NCI-H2171 (cell line): ENCODE results near the gene OR51F1.
"Not testable (repeated sequence)": the region's sequence is repeated elsewhere in the genome, so short reads cannot be mapped to it uniquely, and the experiment has no call there.

Experiments
- DNase-seq: peaks from one replicate; lab custom pipeline; 2025; lab: John Stamatoyannopoulos, UW

OR51F1 gene, protein sequence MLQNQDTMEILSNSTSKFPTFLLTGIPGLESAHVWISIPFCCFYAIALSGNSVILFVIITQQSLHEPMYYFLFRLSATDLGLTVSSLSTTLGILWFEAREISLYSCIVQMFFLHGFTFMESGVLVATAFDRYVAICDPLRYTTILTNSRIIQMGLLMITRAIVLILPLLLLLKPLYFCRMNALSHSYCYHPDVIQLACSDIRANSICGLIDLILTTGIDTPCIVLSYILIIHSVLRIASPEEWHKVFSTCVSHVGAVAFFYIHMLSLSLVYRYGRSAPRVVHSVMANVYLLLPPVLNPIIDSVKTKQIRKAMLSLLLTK

DNA sequence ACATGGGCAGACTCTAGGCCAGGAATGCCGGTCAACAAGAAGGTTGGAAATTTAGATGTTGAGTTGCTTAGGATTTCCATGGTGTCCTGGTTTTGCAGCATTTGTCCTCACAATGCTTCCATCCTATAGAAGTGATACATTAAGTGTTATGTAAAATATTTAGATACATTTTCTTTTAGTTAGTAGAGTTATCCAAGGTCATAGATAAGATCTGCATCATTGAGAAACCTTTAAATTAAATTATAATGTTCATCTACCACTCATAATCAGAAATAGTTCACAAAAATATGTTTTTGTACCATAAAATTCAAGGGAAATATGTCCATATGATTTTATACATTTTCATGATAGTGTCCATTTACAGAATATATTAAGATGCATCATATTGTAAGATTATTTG lies at the start of gene OR51F1:
Gene OR51F1, minus strand, starts transcription at position 101 of the 400 bp plus-strand sequence. Its CDS starts 0 bp downstream, at position 101.
- DNase-seq = no peak

DNA sequence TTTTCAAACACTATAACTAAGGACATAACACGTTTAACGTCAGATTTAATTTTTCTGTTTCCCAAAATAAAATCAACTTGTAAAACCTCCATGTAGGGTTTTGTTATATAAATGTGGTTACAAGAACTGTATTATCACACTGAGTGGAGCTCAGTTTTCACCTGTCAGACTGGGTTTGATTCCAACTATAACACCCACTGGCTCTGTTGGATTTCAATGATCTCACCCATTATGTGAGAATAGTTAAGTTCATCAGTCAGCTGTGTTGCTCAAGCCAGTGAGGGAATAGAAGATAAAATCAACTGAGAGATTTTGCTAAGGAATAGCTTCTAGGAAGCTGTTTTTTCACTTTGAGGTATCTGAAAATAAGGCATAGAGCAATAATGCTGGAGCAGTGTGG lies 39.5 kb upstream of the OR51F1 start:
- no peak for DNase-seq

DNA sequence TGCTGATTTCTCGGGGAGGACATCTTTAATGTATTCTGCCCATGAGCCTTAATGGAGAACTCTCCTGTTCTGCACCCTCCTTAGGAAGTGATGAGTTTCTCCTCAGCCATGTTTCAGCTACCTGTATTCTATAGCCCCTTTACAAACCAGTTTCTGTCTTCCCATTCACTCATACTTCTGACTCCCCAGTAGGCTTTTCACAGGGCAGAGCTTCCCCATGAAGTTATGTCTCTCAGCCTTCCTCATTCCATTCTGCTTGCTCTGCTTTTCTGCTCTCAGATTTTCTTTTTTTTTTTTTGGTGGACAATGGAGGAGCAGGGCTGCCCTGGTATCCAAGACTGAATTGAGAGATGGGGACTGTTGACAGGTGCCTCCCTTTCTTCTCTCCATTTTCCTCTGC lies 38.7 kb upstream of the OR51F1 start:
- DNase-seq = no peak

DNA sequence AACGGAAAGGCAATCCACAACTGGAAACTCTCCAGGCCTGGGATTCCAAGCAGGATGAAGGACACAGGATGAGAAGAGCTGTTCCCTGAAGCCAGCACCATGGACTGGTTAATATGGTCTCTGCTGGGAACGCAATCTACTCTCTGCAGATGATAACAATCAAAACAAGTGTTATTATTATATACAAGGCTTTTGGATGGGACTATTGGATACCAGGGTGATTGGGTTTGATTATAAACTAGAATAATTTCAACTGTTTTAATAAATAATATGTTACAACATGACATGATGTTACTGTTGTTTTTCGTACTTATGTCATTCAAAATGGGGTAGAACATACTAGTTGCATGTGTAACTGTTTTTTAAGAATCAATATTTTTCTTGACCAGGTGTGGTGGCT lies 34.5 kb upstream of the OR51F1 start, which contains the start of gene OR52R1:
Gene OR52R1, minus strand, starts transcription at position 101 of the 400 bp plus-strand sequence. Its CDS starts 0 bp downstream, at position 101.
- DNase-seq = no peak

DNA sequence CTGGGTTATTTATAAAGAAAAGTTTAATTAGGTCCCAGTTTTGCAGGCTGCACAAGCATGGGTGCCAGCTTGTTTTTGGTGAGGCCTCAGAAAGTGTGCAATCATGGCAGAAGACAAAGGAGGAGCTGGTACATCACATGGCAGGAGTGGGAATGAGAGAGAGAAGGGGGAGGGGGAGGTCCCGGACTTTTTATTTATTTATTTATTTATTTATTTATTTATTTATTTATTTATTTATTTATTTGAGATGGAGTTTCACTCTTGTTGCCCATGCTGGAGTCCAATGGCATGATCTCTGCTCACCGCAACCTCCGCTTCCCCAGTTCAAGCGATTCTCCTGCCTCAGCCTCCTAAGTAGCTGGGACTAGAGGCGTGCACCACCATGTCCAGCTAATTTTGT lies 31.6 kb upstream of the OR51F1 start:
- DNase-seq = not testable (repeated sequence)

DNA sequence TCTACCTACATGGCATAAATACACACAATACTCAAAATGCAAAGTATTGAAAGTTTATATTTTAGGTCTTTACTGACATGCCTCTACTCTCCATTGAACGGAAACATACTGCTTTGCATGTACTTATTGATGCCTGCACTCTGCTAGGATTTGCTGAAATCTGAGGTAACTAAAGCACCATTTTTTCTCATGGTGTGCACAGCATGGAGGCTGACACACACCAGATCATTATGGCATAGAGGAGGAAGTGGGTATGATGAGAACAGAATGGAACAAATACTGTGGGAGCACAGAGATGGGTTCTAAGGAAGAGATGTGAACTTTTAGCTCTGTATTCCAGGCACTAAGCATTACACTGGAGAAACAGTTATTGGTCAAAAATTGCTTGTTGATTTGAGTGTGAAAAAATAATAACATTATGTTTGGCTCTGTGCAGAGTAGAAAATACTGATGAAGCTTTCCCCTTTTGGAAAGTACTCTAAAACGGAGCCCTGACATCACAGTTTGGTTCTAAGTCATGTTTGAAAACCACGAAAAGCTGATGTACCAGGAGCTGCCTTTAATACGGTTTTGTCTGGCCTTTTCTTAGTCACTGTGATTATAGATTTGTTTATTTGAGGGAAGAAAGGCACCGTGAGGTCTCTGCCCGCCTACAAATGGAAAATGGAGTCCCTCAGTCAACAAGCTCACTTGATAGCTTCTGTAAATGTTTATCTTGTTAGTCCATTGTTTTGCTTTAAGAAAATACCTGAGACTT lies 28.9 kb upstream of the OR51F1 start:
- no peak for DNase-seq

DNA sequence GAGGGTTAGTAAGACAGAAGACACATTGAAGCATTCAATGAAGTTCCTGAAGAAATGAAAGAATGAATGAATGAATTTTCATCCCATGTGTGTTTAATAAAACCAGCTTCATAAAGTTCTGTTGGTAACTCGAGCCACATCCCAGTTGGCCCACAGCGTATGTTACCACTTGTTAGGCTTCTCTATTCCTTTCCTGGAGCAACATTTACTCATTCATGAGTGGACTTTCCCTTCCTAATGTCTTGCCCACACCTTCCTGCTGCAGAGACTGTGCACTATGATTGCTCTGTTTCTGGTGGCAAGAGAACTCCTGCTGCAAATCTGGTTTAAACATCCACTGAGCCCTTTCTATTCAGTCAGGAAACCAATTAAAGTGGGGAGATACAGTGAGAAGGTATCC lies 27.5 kb upstream of the OR51F1 start:
- no peak for DNase-seq

DNA sequence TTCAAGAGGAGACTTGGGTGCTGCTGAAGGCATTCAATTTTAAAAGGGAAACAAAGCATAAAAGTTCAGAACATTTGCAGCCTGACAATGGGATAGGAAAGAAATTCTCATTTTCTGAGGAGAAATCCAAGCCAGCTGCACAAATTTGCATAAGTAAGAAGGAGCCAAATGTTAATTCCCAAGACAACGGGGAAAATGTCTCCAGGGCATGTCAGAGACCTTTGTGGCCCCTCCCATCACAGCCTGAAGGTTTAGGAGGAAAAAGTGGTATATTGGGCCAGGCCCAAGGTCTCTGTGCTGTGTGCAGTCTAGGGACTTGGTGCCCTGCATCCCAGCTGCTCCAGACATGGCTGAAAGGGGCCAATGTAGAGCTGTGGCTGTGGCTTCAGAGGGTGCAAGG lies 12.7 kb upstream of the OR51F1 start:
- no peak for DNase-seq

DNA sequence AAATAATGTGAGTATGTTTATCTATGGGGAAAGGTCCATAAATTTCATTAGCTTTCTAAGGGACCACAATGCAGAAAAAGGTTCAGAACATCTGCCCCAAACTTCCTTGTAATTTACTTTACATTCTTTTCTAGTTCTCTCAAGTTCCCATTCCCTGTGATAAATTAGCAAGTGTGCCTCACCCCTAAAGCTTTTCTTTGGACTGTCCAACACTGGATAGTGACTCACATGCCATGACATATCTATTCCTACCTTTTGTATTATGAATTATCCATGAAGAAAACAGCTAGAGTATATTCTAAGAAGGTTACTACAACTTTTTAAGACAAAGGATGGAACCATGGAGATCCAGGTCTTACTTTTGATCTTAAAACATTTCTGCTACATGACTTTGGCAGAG lies 1.6 kb downstream of the OR51F1 start:
- DNase-seq = no peak

DNA sequence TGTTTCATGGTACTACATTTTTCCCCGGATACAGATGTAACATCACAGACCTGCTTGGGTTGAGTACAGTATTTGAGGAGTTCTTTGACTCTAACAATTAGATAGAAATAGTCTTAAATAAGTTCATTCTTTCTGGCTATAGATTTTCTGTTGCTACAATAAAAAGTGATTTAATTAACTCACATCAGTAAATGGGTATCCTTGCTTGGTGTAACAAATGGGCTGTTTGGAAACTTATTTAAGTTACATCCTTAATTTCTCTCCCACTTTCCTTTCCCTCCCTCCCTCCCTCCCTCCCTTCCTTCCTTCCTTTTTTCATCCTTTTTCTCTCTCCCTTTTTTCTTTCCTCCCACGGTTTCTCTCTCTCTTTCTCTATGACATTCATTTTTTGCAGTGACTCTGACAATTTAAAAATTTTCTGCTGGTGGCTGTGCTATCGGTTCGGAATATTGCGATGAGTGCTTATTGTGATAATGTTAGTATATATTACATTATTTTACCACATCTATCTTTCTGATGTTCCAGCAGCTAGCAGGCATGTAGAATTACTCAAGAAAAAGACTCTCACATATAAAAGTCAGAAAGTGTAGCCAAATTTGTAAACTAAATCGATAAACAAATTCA lies 3.2 kb downstream of the OR51F1 start:
- DNase-seq = no peak

DNA sequence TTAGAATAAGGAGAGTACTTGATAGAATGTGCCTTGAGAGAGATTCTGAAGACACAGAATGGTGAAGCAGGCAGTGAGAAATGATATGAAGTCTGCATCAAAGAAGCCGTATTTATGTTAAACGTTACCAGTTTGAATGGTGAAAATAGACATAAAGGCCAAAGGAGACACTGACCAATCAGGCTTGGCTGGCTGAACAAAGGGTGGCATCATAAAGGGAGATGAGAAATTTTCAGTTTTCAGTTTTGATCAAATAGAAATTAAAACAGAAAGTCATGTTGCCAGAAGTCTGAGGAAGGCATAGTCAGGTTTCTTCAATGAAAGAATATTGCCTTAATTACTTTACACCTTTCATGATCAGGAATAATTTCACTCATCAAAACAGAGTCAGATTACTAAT lies 6.6 kb downstream of the OR51F1 start:
- no peak for DNase-seq

DNA sequence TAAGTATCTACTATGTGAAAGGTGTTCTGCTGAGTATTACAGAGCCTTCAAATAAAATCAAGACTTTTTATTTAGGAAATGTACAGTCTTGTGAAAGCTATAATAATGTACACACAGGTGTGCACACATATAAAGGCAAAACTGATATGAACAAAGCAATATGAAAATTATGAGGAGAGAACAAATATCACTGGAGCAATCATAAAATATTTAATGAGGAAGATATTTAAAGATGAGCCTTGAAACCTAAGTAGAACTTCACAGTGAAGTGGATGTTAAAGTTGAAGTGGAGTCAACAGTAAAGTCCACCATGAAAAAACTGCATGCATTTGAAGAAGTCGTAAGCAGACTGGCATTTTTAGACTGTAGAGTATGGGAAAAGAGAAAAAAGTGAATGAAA lies 18.5 kb downstream of the OR51F1 start:
- no peak for DNase-seq

DNA sequence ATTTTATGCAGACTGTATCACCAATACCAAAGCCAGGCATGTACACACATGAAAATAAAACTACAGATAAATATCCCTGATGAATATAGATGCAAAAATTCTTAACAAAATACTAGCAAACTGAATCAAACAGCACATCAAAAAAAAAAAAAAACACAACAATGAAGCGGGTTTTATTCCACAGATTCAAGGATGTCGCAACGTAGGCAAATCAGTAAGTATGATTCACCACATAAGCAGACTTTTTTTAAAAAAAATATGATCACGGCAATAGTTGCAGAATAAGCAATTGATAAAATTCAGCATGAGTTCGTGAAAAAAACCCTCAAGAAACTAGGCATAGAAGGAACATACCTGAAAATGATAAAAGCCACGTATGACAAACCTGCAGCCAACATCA lies 21.3 kb downstream of the OR51F1 start:
- DNase-seq = no peak

DNA sequence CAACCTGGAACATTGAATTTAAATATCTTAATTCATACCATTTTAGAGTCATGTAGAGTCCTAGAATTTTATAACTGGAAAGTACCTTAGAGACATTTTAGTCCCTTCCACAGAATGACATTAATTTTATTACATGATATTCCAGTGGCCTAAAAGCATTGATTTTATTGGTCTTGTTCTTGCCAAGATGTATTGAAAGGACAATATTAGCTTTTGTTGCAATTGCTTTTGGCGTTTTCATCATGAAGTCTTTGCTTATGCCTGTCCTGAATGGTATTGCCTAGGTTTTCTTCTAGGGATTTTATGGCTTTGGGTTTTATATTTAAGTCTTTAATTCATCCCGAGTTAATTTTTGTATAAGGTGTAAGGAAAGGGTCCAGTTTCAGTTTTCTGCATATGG lies 29.0 kb downstream of the OR51F1 start:
- no peak for DNase-seq

DNA sequence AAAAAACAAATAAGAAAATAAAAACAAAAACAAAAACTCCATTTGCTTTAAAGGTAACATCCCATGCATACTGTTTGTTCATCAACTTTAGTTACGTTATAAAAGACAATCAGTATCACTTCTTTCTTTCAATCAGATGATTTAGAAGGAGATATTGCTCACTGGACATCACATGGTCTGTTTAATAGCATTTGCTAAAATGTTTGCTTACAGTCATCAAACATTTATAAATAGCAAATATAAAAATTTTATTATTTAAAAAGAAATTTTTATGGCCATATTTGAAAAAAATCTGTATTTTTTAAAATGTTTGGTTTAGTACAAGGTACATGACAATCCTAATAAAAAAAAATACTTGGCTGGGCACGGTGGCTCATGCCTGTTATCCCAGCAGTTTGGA lies 42.6 kb downstream of the OR51F1 start:
- no peak for DNase-seq

DNA sequence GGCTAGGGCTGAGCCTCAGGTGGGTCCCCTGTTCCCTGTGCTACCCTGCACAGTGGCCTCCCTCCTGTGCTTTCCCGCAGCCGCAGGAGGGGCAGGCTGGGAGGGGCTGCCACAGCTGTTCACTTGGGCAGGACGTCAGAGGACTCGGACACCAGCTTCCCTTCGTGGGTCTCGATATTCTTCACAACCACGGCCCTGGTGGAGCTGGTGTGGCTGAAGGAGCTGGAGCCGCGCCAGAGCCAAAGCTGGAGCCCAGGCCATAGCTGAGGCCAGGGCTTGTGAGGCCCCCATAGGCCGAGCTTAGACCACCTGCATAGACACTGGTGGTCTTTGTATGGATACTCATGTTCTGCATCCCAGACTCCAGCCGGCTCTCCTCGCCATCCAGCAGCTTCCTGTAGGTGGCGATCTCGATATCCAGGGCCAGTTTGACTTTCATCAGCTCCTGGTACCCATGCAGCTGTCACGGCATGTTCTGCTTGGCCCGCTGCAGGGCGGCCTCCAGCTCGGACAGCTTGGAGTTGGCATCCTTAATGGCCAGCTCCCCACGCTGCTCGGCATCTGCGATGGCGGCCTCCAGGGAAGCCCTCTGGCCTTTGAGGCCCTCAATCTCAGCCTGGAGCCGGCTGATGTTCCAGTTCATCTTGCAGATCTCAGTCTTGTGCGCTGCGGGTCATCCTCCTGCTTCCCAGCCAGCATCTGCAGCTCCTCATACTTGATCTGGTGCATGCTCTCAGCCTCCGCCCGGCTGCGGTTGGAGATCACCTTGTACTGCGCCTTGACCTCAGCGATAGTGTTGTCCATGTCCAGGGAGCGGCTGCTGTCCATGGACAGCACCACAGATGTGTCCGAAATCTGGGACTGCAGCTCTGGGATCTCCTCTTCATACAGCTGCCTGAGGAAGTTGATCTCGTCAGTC lies 46.9 kb downstream of the OR51F1 start:
- DNase-seq = not testable (repeated sequence)
